Measurements from ENCODE around the gene PDZD4. TPM values are rescaled to one million over a fixed set of nuclear protein-coding genes. Genes with fewer than 3 reads are reported as not detected.

PDZD4 gene
- total RNA-seq, 1 donor from 2014 or later, result 1.8 TPM

- Histone ChIP-seq H3K27me3 (ENCODE audit: control insufficient read depth, insufficient read depth, low read length) (no peaks in the 10 kb centered on the region), H3K4me3 (ENCODE audit: low read depth, low read length) (no peak overlapping the region), H3K36me3 (ENCODE audit: control insufficient read depth, insufficient read depth, low read length) (no peaks in the 10 kb centered on the region)
- TF ChIP-seq CTCF (IDR thresholded peaks at IDR 0.05; ENCODE audit: insufficient read depth, low read length, poor library complexity, severe bottlenecking), result no peak
- DNase-seq (ENCODE audit: low read depth), result no peak
Measured at GRCh38 chrX:153789654-153790053, 40.7 kb downstream of the PDZD4 start.

DNA sequence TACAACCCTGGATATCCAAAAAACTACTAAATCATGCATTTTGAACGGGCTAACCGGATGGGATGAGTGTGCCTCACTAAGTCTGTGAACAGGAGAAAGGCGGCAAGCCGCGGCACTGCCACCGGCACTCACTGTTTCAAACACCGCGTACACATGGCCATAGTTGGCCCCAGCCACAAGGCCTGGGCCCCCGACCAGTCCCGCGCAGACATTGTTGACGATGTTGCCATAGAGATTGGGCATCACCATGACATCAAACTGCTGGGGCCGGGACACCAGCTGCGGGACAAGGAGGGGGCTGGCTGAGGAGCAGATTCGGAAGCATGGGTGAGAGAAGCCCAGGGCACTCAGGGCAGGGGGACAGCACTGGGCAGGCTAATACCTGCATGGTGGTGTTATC, 43.7 kb downstream of the PDZD4 start:
- TF ChIP-seq CTCF (IDR thresholded peaks at IDR 0.05; ENCODE audit: insufficient read depth, low read length, poor library complexity, severe bottlenecking), result no peak
- no peak for DNase-seq (ENCODE audit: low read depth)
- Histone ChIP-seq H3K27me3 (ENCODE audit: control insufficient read depth, insufficient read depth, low read length) (no peaks in the 10 kb centered on the region), H3K36me3 (ENCODE audit: control insufficient read depth, insufficient read depth, low read length) (no peaks in the 10 kb centered on the region), H3K4me3 (ENCODE audit: low read depth, low read length) (no peak overlapping the region)

GRCh38 chrX:153784325-153784967, 45.9 kb downstream of the PDZD4 start:
- no peak for DNase-seq (ENCODE audit: low read depth)
- H3K4me3 ChIP-seq (ENCODE audit: low read depth, low read length), result no peak overlapping the region
- TF ChIP-seq CTCF (IDR thresholded peaks at IDR 0.05; ENCODE audit: insufficient read depth, low read length, poor library complexity, severe bottlenecking), result no peak
- no peaks in the 10 kb centered on the region for H3K36me3 ChIP-seq (ENCODE audit: control insufficient read depth, insufficient read depth, low read length)
- H3K27me3 ChIP-seq (ENCODE audit: control insufficient read depth, insufficient read depth, low read length), result no peaks in the 10 kb centered on the region

- no peak for DNase-seq (ENCODE audit: low read depth)
- no peaks in the 10 kb centered on the region for H3K27me3 ChIP-seq (ENCODE audit: control insufficient read depth, insufficient read depth, low read length)
- no peak overlapping the region for H3K4me3 ChIP-seq (ENCODE audit: low read depth, low read length)
- no peaks in the 10 kb centered on the region for H3K36me3 ChIP-seq (ENCODE audit: control insufficient read depth, insufficient read depth, low read length)
- TF ChIP-seq CTCF (IDR thresholded peaks at IDR 0.05; ENCODE audit: insufficient read depth, low read length, poor library complexity, severe bottlenecking), result no peak
Measured at GRCh38 chrX:153783378-153784013, 46.8 kb downstream of the PDZD4 start.

DNA sequence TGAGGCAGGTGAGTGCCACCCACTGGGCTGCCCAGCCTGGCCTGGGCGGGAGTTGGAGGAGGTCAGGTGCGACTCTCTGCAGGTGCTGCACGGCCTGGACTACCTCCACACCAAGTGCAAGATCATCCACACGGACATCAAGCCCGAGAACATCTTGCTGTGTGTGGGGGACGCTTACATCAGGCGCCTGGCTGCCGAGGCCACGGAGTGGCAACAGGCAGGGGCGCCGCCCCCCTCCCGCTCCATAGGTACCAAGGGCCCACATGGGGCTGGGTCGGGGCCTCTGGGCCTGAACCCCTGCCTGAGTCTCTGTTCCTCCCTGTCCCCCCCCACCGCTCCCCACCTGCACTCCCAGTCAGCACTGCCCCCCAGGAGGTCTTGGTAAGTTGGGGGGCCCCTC, 47.5 kb downstream of the PDZD4 start:
- H3K36me3 ChIP-seq (ENCODE audit: control insufficient read depth, insufficient read depth, low read length), result no peaks in the 10 kb centered on the region
- no peak for DNase-seq (ENCODE audit: low read depth)
- TF ChIP-seq CTCF (IDR thresholded peaks at IDR 0.05; ENCODE audit: insufficient read depth, low read length, poor library complexity, severe bottlenecking), result no peak
- H3K27me3 ChIP-seq (ENCODE audit: control insufficient read depth, insufficient read depth, low read length), result no peaks in the 10 kb centered on the region
- H3K4me3 ChIP-seq (ENCODE audit: low read depth, low read length), result no peak overlapping the region

GRCh38 chrX:153782313-153782712, 48.0 kb downstream of the PDZD4 start:
- no peaks in the 10 kb centered on the region for H3K27me3 ChIP-seq (ENCODE audit: control insufficient read depth, insufficient read depth, low read length)
- no peak for DNase-seq (ENCODE audit: low read depth)
- TF ChIP-seq CTCF (IDR thresholded peaks at IDR 0.05; ENCODE audit: insufficient read depth, low read length, poor library complexity, severe bottlenecking), result no peak
- no peak overlapping the region for H3K4me3 ChIP-seq (ENCODE audit: low read depth, low read length)
- no peaks in the 10 kb centered on the region for H3K36me3 ChIP-seq (ENCODE audit: control insufficient read depth, insufficient read depth, low read length)

Measured in kidney epithelial cell (primary cell).